ENCODE data around the gene TFB2M.
"Not testable (repeated sequence)": the region's sequence is repeated elsewhere in the genome, so short reads cannot be mapped to it uniquely, and the experiment has no call there.

Gene TFB2M

GRCh38 chr1:246572785-246573184, 6.7 kb upstream of the TFB2M start:
- 0 out of 2 replicates have a peak, but pooled peaks cover 3% of the 10 kb centered on the region for H3K36me3 ChIP-seq (ENCODE audit: low read length)
- H3K27ac ChIP-seq (ENCODE audit: low read depth, low read length) = no peak overlapping the region
- TF ChIP-seq EZH2phosphoT487 (conservative IDR thresholded peaks at IDR 0.05; ENCODE audit: low read length) = no peak
- no peak for TF ChIP-seq CTCF (IDR thresholded peaks at IDR 0.05; ENCODE audit: insufficient read depth, low read length, poor library complexity, severe bottlenecking)
- H3K4me2 ChIP-seq (ENCODE audit: low read depth, low read length, poor library complexity, severe bottlenecking) = no peak overlapping the region
- no peaks in the 10 kb centered on the region for H3K9me2 ChIP-seq (replicated peaks; ENCODE audit: insufficient read depth, low read length)
- no peak overlapping the region for H3K9ac ChIP-seq (ENCODE audit: low read length)
- no peak overlapping the region for H2AFZ ChIP-seq (ENCODE audit: low read depth, low read length, severe bottlenecking)
- 0 out of 2 replicates have a peak, but pooled peaks cover 5% of the 10 kb centered on the region for H4K20me1 ChIP-seq (ENCODE audit: low read depth, low read length)
- H3K27me3 ChIP-seq (ENCODE audit: low read length) = no peaks in the 10 kb centered on the region
- H3K79me2 ChIP-seq (ENCODE audit: insufficient read depth, low read length) = peaks cover 96% of the 10 kb centered on the region
- no peaks in the 10 kb centered on the region for H3K9me3 ChIP-seq (ENCODE audit: insufficient read depth, low read length)
- peaks cover 24% of the 10 kb centered on the region for H3F3A ChIP-seq (ENCODE audit: insufficient read depth)
- no peak overlapping the region for H3K4me3 ChIP-seq (ENCODE audit: insufficient read depth, low read length, poor library complexity, severe bottlenecking)

GRCh38 chr1:246571953-246572352, 5.9 kb upstream of the TFB2M start:
- Histone ChIP-seq H3K27me3 (ENCODE audit: low read length) (no peaks in the 10 kb centered on the region), H3K36me3 (ENCODE audit: low read length) (0 out of 2 replicates have a peak, but pooled peaks cover 3% of the 10 kb centered on the region), H3K79me2 (ENCODE audit: insufficient read depth, low read length) (peaks cover 96% of the 10 kb centered on the region), H3K9ac (ENCODE audit: low read length) (no peak overlapping the region), H3K4me3 (ENCODE audit: insufficient read depth, low read length, poor library complexity, severe bottlenecking) (no peak overlapping the region), H2AFZ (ENCODE audit: low read depth, low read length, severe bottlenecking) (no peak overlapping the region), H3K4me2 (ENCODE audit: low read depth, low read length, poor library complexity, severe bottlenecking) (peak overlapping the region; percentile 76), H3K9me2 (replicated peaks; ENCODE audit: insufficient read depth, low read length) (no peaks in the 10 kb centered on the region), H3K27ac (ENCODE audit: low read depth, low read length) (peak overlapping the region; percentile 71; the same call in 1 of the 2 replicates), H3K9me3 (ENCODE audit: insufficient read depth, low read length) (no peaks in the 10 kb centered on the region), H3F3A (ENCODE audit: insufficient read depth) (peaks cover 24% of the 10 kb centered on the region), H4K20me1 (ENCODE audit: low read depth, low read length) (0 out of 2 replicates have a peak, but pooled peaks cover 3% of the 10 kb centered on the region)
- no peak for TF ChIP-seq CTCF (IDR thresholded peaks at IDR 0.05; ENCODE audit: insufficient read depth, low read length, poor library complexity, severe bottlenecking)
- no peak for TF ChIP-seq EZH2phosphoT487 (conservative IDR thresholded peaks at IDR 0.05; ENCODE audit: low read length)

GRCh38 chr1:246571309-246571708, 5.2 kb upstream of the TFB2M start:
- not testable (repeated sequence) for H3K9ac ChIP-seq (ENCODE audit: low read length); H3K9me3 ChIP-seq (ENCODE audit: insufficient read depth, low read length); H3K27me3 ChIP-seq (ENCODE audit: low read length); H4K20me1 ChIP-seq (ENCODE audit: low read depth, low read length); H3K9me2 ChIP-seq (replicated peaks; ENCODE audit: insufficient read depth, low read length); H3K36me3 ChIP-seq (ENCODE audit: low read length)
- H2AFZ ChIP-seq (ENCODE audit: low read depth, low read length, severe bottlenecking) = peak overlapping the region; percentile 27
- H3K4me2 ChIP-seq (ENCODE audit: low read depth, low read length, poor library complexity, severe bottlenecking) = peak overlapping the region; percentile 76
- peaks cover 94% of the 10 kb centered on the region for H3K79me2 ChIP-seq (ENCODE audit: insufficient read depth, low read length)
- H3K4me3 ChIP-seq (ENCODE audit: insufficient read depth, low read length, poor library complexity, severe bottlenecking) = peak overlapping the region; percentile 2
- peak overlapping the region; percentile 71; the same call in 1 of the 2 replicates for H3K27ac ChIP-seq (ENCODE audit: low read depth, low read length)
- H3F3A ChIP-seq (ENCODE audit: insufficient read depth) = peaks cover 24% of the 10 kb centered on the region

Data from SU-DHL-6 (cell line).